GM21786 (cell line): Measurements from ENCODE around the gene GLDN.
"Not testable (repeated sequence)": the region's sequence is repeated elsewhere in the genome, so short reads cannot be mapped to it uniquely, and the experiment has no call there.

Experiments used
- ATAC-seq: cut with Tn5 transposase; IDR thresholded peaks from one replicate; pipeline ENCODE4 v1.9.1; 2021; ENCODE audit not compliant: unreplicated experiment

Gene GLDN

DNA sequence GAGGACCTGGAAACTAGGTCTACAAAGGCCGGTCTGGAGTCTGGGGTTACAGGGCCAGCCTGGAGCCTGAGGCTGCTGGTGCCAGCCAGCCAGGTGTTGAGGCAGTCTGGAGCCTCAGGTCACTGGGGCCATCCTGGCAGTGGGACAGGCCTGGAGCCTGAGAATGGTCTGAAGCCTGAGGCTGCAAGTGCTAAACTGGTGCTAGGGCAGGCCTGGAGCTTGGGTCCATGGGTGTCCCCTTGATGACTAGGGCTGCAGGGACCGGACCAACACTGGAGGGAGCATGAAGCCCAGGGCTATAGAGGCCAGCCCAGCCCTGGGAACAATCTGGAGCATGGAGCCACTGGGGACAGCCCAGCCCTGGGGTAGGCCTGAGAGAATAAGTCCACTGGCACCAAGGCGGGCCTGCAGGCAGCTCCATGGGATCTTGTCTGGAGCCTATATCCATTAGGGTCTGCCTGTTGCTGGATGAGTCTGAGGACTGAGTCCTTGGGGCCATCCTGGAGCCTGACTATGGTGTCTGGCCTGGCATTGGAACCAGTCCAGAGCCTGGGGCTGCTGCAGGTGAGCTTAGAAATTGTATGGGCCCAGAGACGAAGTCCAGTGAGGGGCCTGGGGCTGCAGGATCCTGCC is 101.9 kb downstream of the GLDN start:
- no peak for ATAC-seq

GRCh38 chr15:51444112-51444511 is 102.7 kb downstream of the GLDN start:
- ATAC-seq: no peak

DNA sequence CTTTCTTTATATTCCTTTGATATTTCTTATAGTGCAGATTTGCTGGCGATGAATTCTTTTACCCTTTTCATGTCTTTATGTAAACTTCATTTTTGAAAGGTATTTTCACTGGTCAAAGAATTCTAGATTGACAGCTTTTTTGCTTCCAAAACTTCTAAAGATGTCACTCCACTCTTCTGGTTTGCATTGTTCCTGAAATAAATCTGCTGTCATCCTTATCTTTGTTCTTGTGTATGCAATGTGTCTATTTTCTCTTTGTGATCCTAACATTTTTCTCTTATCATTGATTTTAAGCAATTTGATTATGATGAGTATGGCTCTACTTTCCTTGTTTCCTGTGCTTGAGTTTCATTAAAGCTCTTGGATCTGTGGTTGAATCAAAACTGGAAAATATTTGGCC is 103.4 kb downstream of the GLDN start:
- no peak for ATAC-seq

GRCh38 chr15:51446029-51446744 is 104.7 kb downstream of the GLDN start:
- not testable (repeated sequence) for ATAC-seq

- no peak for ATAC-seq
These were observed 106.6 kb downstream of the GLDN start for GRCh38 chr15:51447855-51448621.

GRCh38 chr15:51448622-51449399 is 107.4 kb downstream of the GLDN start:
- no peak for ATAC-seq

GRCh38 chr15:51450001-51450400 is 108.5 kb downstream of the GLDN start:
- no peak for ATAC-seq
